Retinal pigment epithelial cell (primary cell): ENCODE measurements around the gene MAGI2.

Source experiments
- DNase-seq: peaks from one replicate; pipeline ENCODE4 v3.0.0-alpha.2; 2010; ENCODE audit warnings: low read depth
- H3K4me3 ChIP-seq: 2 replicates; pipeline ENCODE4 v1.5.1; 2011; ENCODE audit warnings: mild to moderate bottlenecking, low read length, control low read depth, moderate library complexity
- TF ChIP-seq, protein P1 (sequence below): conservative IDR thresholded peaks from 2 replicates; pipeline ENCODE4 v1.5.1; 2011; ENCODE audit warnings: low read depth, low read length, control low read depth, inconsistent platforms

The MAGI2 gene

DNA sequence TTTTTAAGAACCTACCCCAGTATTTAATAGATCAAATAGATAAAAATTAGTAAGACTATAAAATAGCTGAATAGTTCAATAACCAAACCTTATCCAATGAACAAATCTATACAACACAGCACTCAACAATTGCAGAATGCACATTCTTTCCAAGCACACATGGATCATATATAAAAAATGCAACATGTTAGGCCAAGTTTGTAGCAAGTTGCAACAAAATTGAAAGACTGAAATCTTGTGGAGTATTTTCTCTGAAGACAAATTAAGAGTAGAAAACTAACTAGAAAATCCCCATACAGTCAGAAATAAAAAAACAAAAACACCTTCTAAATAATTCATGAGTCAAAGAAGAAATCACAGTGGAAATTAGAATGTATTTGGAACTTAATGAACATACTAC is 1337.6 kb downstream of the MAGI2 start:
- no peak for DNase-seq
- no peak overlapping the region for H3K4me3 ChIP-seq
- TF ChIP-seq, protein P1, sequence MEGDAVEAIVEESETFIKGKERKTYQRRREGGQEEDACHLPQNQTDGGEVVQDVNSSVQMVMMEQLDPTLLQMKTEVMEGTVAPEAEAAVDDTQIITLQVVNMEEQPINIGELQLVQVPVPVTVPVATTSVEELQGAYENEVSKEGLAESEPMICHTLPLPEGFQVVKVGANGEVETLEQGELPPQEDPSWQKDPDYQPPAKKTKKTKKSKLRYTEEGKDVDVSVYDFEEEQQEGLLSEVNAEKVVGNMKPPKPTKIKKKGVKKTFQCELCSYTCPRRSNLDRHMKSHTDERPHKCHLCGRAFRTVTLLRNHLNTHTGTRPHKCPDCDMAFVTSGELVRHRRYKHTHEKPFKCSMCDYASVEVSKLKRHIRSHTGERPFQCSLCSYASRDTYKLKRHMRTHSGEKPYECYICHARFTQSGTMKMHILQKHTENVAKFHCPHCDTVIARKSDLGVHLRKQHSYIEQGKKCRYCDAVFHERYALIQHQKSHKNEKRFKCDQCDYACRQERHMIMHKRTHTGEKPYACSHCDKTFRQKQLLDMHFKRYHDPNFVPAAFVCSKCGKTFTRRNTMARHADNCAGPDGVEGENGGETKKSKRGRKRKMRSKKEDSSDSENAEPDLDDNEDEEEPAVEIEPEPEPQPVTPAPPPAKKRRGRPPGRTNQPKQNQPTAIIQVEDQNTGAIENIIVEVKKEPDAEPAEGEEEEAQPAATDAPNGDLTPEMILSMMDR = no peak

DNA sequence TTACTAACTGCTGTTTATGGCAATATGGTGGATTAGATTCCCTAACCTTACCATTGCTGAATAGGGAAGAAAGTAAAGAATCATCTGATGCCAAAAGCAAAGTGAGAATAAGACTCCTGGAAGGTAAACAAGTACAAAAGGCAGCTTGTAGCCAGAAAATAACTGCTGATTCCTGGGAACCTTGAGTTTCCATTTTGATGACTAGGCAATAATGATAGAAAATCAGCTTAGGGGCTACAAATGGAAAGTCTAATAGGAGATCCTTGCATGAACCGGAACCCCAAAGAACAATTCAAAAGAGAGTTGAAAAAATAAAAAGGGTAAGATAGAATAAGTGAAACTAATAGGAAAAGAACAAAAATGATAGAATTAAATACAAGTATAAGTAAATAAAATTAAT is 1338.5 kb downstream of the MAGI2 start:
- DNase-seq = no peak
- TF ChIP-seq, protein P1 = no peak
- H3K4me3 ChIP-seq = no peak overlapping the region

DNA sequence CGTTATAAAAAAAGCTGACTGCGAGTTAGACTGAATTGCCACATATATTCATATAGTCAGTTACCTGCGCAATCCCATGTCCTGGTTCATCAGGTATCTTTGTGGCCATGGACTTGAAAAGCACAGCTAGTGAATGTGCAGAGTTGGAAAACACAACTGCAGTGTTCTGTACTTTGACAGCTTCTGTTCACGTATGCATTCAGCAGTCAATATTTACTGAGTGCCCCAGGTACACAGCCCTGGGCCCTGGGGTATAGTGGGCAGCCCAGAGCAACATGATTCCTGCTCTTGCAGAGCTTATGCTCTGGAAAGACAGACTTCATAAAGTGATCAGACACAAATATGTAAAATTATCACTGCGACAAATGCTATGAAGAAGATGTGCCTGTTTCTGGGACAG is 1341.0 kb downstream of the MAGI2 start:
- H3K4me3 ChIP-seq = no peak overlapping the region
- TF ChIP-seq, protein P1 = no peak
- no peak for DNase-seq

DNA sequence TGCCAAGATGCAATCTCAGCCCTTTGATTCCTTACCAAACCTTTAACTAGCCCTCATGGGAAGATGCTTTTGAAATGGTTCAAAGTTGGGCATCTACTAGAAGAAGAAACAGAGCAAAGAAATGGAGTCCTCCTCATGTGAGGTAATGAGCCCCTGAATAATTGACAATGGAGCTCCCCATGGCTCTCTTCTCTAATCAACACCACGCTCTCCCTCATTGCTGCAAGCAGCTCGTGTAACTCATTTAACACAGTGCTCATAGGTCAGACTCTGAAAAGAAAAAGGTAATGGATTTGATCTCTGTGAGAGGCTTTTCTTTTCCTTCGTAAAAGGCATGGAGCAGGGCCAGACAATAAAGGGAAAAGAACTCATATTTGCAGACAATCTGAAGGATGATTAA is 1342.1 kb downstream of the MAGI2 start:
- DNase-seq = no peak
- no peak overlapping the region for H3K4me3 ChIP-seq
- TF ChIP-seq, protein P1 = no peak

DNA sequence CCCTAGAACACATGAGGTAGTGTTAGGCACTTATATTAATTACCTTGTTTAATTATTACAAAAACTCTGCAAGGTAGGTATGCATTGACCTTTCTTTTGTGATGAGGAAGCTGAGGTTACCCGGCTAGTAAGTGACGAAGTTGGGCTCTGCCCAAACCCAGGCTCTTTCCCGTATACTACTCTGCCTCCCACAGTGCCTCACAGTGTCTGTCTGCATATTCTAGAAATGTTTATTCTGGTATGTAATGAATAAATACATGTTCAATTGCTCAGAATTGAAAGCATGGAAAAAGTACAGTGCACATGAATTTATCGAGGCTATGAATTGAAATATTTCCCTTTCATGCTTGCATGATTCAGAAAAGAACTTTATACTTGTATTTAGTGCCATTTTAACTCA is 1350.0 kb downstream of the MAGI2 start:
- no peak for DNase-seq
- TF ChIP-seq, protein P1 = no peak
- no peak overlapping the region for H3K4me3 ChIP-seq

DNA sequence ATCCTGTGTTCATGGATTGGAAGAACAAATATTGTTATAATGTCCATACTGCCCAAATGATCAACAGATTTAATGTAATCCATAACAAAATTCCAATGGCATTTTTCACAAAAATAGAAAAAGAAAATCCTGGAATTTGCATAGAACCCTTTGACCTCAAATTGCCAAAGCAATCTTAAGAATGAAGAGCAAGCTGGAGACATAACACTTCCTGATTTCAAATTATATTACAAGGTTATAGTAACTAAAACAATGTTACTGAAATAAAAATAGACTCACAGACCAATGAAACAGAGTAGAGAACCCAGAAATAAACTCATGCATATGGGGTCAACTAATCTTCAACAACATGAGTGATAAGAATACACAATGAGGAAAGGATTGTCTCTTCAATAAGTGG is 1352.4 kb downstream of the MAGI2 start:
- no peak overlapping the region for H3K4me3 ChIP-seq
- TF ChIP-seq, protein P1 = no peak
- no peak for DNase-seq

DNA sequence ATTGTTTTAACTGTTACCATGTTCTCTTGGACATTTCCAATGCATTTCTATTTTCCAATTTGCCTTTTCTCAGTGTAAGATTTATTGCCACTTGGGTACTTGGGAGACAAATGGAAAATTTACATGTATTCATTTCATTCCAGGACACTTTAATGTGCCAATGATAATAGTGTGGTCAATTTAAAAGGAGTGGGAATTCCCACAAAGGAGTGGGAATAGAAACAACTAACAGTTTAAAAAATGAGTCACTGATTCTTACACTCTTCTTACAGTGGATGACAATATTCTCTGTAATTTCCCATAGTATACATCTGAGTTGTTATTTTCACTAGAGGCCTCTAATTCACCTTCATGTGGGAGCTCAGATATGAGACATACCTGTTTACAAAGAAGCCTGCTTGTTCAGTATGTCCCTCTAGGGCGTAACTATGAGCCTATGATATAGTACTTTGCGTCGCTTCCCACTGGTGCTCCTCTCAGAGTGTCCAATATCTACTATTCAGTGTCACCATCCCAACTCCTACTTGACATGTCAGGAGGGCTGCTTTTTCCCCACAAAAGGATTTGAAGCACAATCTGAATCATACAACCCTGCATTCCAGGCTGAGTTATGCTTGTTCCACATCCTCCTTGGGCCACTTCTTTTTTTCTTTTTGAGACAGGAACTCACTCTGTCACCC is 1353.6 kb downstream of the MAGI2 start:
- TF ChIP-seq, protein P1 = no peak
- DNase-seq = no peak
- no peak overlapping the region for H3K4me3 ChIP-seq
